Bone marrow (tissue), 2 donors: Measurements from ENCODE around the gene C11orf97.
"Not testable (repeated sequence)": the region's sequence is repeated elsewhere in the genome, so short reads cannot be mapped to it uniquely, and the experiment has no call there.

Experiments used
- DNase-seq, 2 donors: peaks; one replicate each; lab custom pipeline; 2025; lab: John Stamatoyannopoulos, UW

Gene C11orf97, protein sequence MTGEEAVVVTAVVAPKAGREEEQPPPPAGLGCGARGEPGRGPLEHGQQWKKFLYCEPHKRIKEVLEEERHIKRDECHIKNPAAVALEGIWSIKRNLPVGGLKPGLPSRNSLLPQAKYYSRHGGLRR

GRCh38 chr11:94511932-94512781, at the start of gene C11orf97:
Gene C11orf97 (plus strand): TSS chr11:94512461. CDS start chr11:94512529, 68 bp downstream.
- no peak for DNase-seq

GRCh38 chr11:94469416-94469815, 42.8 kb upstream of the C11orf97 start:
- no peak for DNase-seq

GRCh38 chr11:94472916-94473799, 39.1 kb upstream of the C11orf97 start:
- DNase-seq = peak in 1 of 2 donors; percentile 85

- peak in 1 of 2 donors; percentile 37 for DNase-seq
Measured at GRCh38 chr11:94477624-94478023, 34.6 kb upstream of the C11orf97 start.

DNA sequence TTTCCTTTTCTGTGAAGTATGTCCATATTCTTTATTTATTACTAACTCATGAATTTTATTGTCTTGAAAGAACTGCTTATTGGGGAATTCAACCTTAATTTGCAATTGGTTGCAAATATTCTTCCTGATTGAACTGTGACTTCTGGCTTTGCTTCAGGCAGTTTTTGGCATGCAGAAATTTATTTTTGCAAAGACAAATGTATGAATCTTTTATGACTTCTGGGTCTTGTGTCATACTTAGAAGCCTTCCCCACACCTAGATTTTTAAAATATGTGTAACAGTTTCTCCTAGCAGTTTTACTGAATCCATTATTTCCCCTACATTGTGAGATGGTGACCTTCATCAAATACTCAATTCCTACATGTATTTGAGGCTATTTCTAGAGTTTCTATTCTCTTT, 30.9 kb upstream of the C11orf97 start:
- DNase-seq = no peak

GRCh38 chr11:94486068-94486467, 26.2 kb upstream of the C11orf97 start:
- DNase-seq = no peak

- peak; percentile 84 to 94 for DNase-seq
Measured at GRCh38 chr11:94493281-94494125, 18.8 kb upstream of the C11orf97 start, which contains the start of the genes ANKRD49 and MRE11. Gene ANKRD49 (plus strand): TSS chr11:94493984. CDS start chr11:94496694, 2,710 bp downstream. Gene MRE11 (minus strand): TSS chr11:94493844. CDS start chr11:94492801, 1,043 bp downstream.

DNA sequence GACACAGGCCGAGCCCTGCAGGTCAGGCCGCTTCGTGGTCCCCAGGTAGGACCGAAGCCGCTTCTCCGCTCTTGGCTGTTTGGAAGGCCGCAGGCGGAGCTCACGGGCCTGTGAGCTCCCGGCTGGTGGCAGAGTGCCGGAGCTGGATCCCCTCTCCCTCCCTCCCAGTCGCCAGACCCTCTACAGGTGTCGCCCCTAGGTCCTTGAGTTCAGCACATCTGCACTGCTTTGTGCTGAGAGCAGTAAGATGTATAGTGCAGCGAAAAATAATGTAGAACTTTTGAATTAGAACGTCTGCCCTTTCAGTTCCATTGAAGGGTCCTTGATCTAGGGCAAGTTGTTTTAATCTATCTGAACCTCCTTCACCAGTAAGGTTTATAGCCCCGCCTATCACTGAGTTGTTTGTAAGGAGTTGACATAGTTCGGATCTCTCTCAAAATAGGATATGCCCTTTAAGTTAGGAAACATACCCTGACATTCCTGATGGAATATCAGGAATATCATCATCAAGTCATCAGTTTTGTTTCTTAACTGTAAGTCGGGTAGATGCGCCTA, 18.1 kb upstream of the C11orf97 start:
- no peak for DNase-seq

DNA sequence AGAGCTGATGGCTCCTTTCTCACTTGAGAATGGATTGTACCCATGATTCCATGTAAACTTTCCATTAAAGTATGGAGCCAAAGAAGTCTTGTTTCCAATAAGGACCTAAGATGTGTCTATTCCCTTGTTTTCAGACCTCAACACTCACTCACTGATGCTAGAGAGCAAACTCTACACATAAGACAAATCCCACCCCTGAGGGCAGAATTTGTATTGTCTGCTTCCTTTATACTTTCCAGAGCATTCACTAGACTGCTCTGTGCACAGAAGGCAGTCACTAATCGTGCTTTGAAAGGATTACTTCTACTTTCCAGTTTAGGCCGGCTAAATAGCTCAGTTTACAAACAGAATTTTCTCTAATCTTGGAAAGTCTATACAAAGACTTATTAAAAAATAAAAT, 12.1 kb upstream of the C11orf97 start:
- no peak for DNase-seq

GRCh38 chr11:94501522-94501921, 10.7 kb upstream of the C11orf97 start:
- no peak for DNase-seq

DNA sequence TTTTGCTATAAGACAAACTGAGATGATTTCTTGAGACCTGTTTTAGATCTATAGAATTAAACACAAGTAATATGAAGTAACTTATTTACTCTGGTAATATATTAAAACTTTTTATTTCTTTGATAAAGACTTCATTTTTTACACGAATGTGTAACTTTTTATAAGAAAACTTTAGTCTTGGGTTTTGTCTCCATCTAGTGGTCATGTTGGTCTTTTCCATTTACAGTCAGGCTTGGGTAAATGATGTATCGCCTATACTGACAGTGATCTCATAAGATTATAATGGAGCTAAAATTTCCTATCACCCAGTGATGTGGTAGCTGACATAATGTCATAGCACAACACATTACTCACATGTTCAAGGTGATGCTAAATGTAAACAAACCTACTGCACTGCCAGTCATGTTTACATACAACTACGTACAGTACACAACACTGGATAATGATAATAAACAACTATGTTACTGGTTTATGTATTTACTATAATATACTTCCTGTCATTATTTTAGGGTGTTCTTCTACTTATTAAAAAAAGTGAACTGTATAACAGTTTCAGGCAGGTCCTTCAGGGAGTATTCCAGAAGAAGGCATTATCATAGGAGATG, 7.5 kb upstream of the C11orf97 start:
- peak in 1 of 2 donors; percentile 61 for DNase-seq

DNA sequence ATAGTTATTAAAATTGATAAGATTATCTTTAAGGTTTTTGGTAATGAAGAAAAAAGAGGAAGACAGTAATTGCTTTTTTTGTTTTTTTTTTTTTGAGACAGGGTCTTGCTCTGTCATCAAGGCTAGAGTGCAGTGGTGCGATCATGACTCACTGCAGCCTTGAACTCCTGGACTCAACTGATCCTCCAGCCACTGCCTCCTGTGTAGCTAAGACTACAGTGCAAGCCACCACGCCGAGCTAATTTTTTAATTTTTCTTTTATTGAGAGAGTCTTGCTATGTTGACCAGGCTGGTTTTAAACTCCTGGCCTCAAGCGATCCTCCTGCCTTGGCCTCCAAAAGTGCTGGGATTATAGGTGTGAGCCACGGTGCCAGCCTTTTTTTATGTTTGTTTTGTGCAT, 5.7 kb upstream of the C11orf97 start:
- DNase-seq = not testable (repeated sequence)

DNA sequence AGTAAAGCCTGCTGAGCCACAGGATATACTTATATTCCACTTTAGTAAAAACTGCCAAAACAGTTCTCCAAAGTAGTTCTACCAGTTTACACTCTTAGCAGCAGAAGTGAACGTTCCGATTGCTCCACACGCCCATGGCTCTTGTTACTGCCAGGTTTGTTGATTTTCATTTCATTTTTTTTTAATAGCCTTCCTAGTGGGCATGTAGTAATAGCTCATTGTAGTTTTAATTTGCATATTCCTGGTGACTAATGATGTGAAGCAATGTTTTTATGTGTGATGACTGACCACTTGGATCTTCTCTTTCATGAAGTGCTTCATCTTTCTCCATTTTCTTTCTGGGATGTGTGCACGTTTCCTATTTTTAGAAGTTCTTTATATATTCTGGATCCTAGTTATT, 4.8 kb upstream of the C11orf97 start:
- DNase-seq = no peak

- no peak for DNase-seq
Measured at GRCh38 chr11:94513091-94513490, 830 bp downstream of the C11orf97 start.

- no peak for DNase-seq
Measured at GRCh38 chr11:94515398-94515797, 3.1 kb downstream of the C11orf97 start.

DNA sequence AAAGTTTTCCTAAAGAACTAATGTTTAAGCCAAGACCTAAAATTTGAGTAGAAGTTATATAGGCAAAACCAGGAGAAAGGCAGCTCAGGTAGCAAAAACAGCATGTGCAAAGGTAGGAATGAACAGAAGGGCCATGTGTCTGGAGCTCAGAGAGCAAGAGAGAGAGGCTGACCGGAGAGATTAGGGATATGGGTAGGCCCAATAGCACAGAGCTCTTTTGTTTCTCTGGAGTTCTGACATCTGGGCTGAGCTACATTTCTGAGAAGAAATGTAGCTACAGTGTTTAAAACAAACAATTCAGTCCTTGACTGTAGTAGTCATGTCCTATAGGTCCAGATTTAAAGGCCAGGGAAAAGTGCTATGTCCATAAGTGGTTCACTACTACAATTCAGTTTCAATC, 4.5 kb downstream of the C11orf97 start:
- no peak for DNase-seq

- no peak for DNase-seq
Measured at GRCh38 chr11:94518300-94518699, 6.0 kb downstream of the C11orf97 start.

GRCh38 chr11:94519478-94520084, 7.3 kb downstream of the C11orf97 start:
- peak in 1 of 2 donors; percentile 59 for DNase-seq

DNA sequence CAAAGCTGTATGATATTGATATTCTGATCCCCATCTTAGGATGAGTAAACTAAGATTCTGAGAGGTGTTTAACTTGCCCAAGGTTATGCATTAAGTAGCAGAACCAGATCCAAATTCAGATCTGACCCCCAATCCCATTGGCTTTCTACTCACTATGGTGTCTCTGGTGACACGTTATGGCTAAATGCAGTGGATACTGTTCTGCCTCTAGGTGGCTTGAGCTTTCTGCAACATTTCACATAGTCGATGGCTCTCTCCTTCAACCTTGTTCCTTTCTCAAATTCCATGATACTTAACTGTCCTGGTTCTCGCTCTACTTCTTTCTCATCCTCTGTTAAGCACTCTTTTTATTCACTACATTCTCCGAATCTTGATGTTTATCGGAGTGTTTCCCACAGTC, 9.4 kb downstream of the C11orf97 start:
- DNase-seq = no peak

- no peak for DNase-seq
Measured at GRCh38 chr11:94524341-94524740, 12.1 kb downstream of the C11orf97 start.
